H1 (cell line): ENCODE data around the gene FRRS1L. TPM values are rescaled to one million over a fixed set of nuclear protein-coding genes. Genes with fewer than 3 reads are reported as not detected.

ENCODE experiments used
- CTCF ChIA-PET: fragments of 300-600 bp; sonication (Branson Sonifier 250); formaldehyde crosslinking; loops from one replicate; lab custom pipeline; 2021; ENCODE audit not compliant: partially characterized antibody; lab: Charles Lee
- POLR2A ChIA-PET: fragments of 300-600 bp; sonication (Branson Sonifier 250); formaldehyde crosslinking; loops from one replicate; lab custom pipeline; 2021; ENCODE audit warnings: inconsistent platforms; ENCODE audit not compliant: partially characterized antibody; lab: Charles Lee
- DNase-seq, 2 experiments: peaks; one replicate each; pipeline versions ENCODE4 v3.0.0 to v3.0.0-alpha.2; 2010 to 2022; ENCODE audit warnings: low spot score in 2 of 2, low read depth in 1 of 2, mixed read lengths in 1 of 2
- FAIRE-seq: peaks from 2 replicates; lab custom pipeline; 2011; peaks lifted over from hg19 to GRCh38; lab: Jason Lieb, UNC
- H2AFZ ChIP-seq: 2 replicates; pipeline ENCODE4 v1.8.1; 2012; ENCODE audit warnings: low read length, inconsistent platforms
- H2AK5ac ChIP-seq: 2 replicates; pipeline ENCODE4 v1.6.1; 2013; ENCODE audit warnings: low read depth, low read length
- H2BK120ac ChIP-seq: replicated peaks from 2 replicates; pipeline ENCODE3; 2013; ENCODE audit warnings: low read depth, low read length, inconsistent platforms
- H2BK12ac ChIP-seq: 2 replicates; pipeline ENCODE4 v1.6.1; 2013; ENCODE audit warnings: low read depth, low read length
- H2BK15ac ChIP-seq: 2 replicates; pipeline ENCODE4 v1.6.1; 2013; ENCODE audit warnings: low read length
- H2BK20ac ChIP-seq: 2 replicates; pipeline ENCODE4 v1.6.1; 2013; ENCODE audit warnings: low read length
- H2BK5ac ChIP-seq: 2 replicates; pipeline ENCODE4 v1.6.1; 2013; ENCODE audit warnings: low read depth, low read length
- H3K14ac ChIP-seq: 2 replicates; pipeline ENCODE4 v1.6.1; 2013; ENCODE audit warnings: inconsistent platforms; ENCODE audit not compliant: insufficient read length
- H3K18ac ChIP-seq: 2 replicates; pipeline ENCODE4 v1.6.1; 2013; ENCODE audit warnings: low read length; ENCODE audit errors: extremely low read depth
- H3K23ac ChIP-seq: 2 replicates; pipeline ENCODE4 v1.6.1; 2013; ENCODE audit warnings: inconsistent platforms; ENCODE audit not compliant: insufficient read length
- H3K23me2 ChIP-seq: 2 replicates; pipeline ENCODE4 v1.6.1; 2013; ENCODE audit warnings: low read depth, low read length
- H3K27ac ChIP-seq: 2 replicates; pipeline ENCODE4 v1.6.1; 2011; ENCODE audit warnings: low read depth, low read length, inconsistent platforms
- H3K27me3 ChIP-seq, 4 experiments: replicated peaks in 1 of 4; 1 replicate in 1 of 4; 2 replicates in 3 of 4; pipeline versions ENCODE4 v1.6.1 to v1.8.1; 2011 to 2013; ENCODE audit warnings: low read length in 3 of 4, mild to moderate bottlenecking in 3 of 4, inconsistent platforms in 2 of 4, mixed read lengths in 2 of 4, moderate library complexity in 1 of 4; ENCODE audit not compliant: control insufficient read depth in 3 of 4, insufficient read depth in 3 of 4; ENCODE audit errors: extremely low read depth in 1 of 4
- H3K36me3 ChIP-seq, 4 experiments: 2 replicates each; pipeline versions ENCODE4 v1.6.1 to v1.8.1; 2011 to 2013; ENCODE audit warnings: mild to moderate bottlenecking in 4 of 4, low read length in 3 of 4, moderate library complexity in 2 of 4, control low read depth in 1 of 4, inconsistent platforms in 1 of 4; ENCODE audit not compliant: insufficient read depth in 4 of 4, control insufficient read depth in 2 of 4
- H3K4ac ChIP-seq: replicated peaks from 2 replicates; pipeline ENCODE3; 2013; ENCODE audit warnings: low read length, low read depth, mixed read lengths, inconsistent platforms; ENCODE audit not compliant: insufficient read length
- H3K4me1 ChIP-seq, 4 experiments: replicated peaks in 1 of 4; 1 replicate in 1 of 4; 2 replicates in 3 of 4; pipeline versions ENCODE4 v1.6.1 to v1.8.1; 2011 to 2013; ENCODE audit warnings: low read length in 3 of 4, inconsistent platforms in 2 of 4, mixed read lengths in 1 of 4; ENCODE audit not compliant: insufficient read depth in 4 of 4, control insufficient read depth in 3 of 4
- H3K4me2 ChIP-seq, 2 experiments: 2 replicates each; pipeline versions ENCODE4 v1.6.1 to v1.8.1; 2011 to 2013; ENCODE audit warnings: low read depth in 2 of 2, low read length in 2 of 2, control low read depth in 1 of 2, inconsistent platforms in 1 of 2, mild to moderate bottlenecking in 1 of 2; ENCODE audit not compliant: insufficient read depth in 1 of 2
- H3K4me3 ChIP-seq, 4 experiments: fragments of 200-600, 300-600 bp in 1 of 4; sonication (generic), shearing (Covaris generic), sonication (Bioruptor Twin) in 1 of 4; 2 replicates each; pipeline versions ENCODE4 v1.5.1 to v1.8.1; 2011 to 2016; ENCODE audit warnings: low read length in 4 of 4, low read depth in 3 of 4, control low read depth in 2 of 4, inconsistent platforms in 2 of 4, mild to moderate bottlenecking in 2 of 4, mixed read lengths in 1 of 4, moderate library complexity in 1 of 4; ENCODE audit not compliant: insufficient read depth in 2 of 4; ENCODE audit errors: extremely low read depth in 1 of 4
- H3K56ac ChIP-seq: replicated peaks from 2 replicates; pipeline ENCODE3; 2013; ENCODE audit warnings: low read depth, mild to moderate bottlenecking, mixed read lengths, low read length, inconsistent platforms; ENCODE audit not compliant: insufficient read length
- H3K79me1 ChIP-seq: 2 replicates; pipeline ENCODE4 v1.6.1; 2013; ENCODE audit warnings: low read depth, low read length, control low read depth
- H3K79me2 ChIP-seq, 2 experiments: 2 replicates each; pipeline versions ENCODE4 v1.6.1 to v1.8.1; 2012 to 2013; ENCODE audit warnings: low read length in 2 of 2, mild to moderate bottlenecking in 2 of 2, inconsistent platforms in 1 of 2; ENCODE audit not compliant: insufficient read depth in 2 of 2, control insufficient read depth in 1 of 2
- H3K9ac ChIP-seq, 4 experiments: replicated peaks in 1 of 4; 1 replicate in 1 of 4; 2 replicates in 3 of 4; pipeline versions ENCODE4 v1.6.1 to v1.8.1; 2011 to 2013; ENCODE audit warnings: low read depth in 3 of 4, low read length in 3 of 4, control low read depth in 2 of 4, mild to moderate bottlenecking in 2 of 4, moderate library complexity in 2 of 4, inconsistent platforms in 1 of 4; ENCODE audit errors: extremely low read depth in 1 of 4
- H3K9me3 ChIP-seq, 2 experiments: 2 replicates each; pipeline versions ENCODE4 v1.6.1 to v1.8.1; 2012 to 2013; ENCODE audit warnings: mild to moderate bottlenecking in 2 of 2, moderate library complexity in 2 of 2, control low read depth in 1 of 2, inconsistent platforms in 1 of 2, low read depth in 1 of 2, low read length in 1 of 2, mixed read lengths in 1 of 2; ENCODE audit not compliant: insufficient read depth in 2 of 2
- H4K20me1 ChIP-seq, 2 experiments: replicated peaks in 1 of 2; 2 replicates each; pipeline versions ENCODE3 to v1.8.1; 2011 to 2013; ENCODE audit warnings: inconsistent platforms in 2 of 2, low read length in 2 of 2, mild to moderate bottlenecking in 1 of 2; ENCODE audit not compliant: insufficient read depth in 2 of 2, control insufficient read depth in 1 of 2
- H4K5ac ChIP-seq: 2 replicates; pipeline ENCODE4 v1.6.1; 2013; ENCODE audit warnings: low read length, low read depth, mixed read lengths, inconsistent platforms; ENCODE audit not compliant: insufficient read length
- H4K8ac ChIP-seq: 2 replicates; pipeline ENCODE4 v1.8.0; 2013; ENCODE audit warnings: mild to moderate bottlenecking, moderate library complexity, low read length, inconsistent platforms; ENCODE audit not compliant: insufficient read depth; ENCODE audit errors: extremely low read depth
- H4K91ac ChIP-seq: replicated peaks from 2 replicates; pipeline ENCODE3; 2013; ENCODE audit warnings: low read length, mixed read lengths, inconsistent platforms; ENCODE audit not compliant: insufficient read length
- BRCA1 ChIP-seq: IDR thresholded peaks from 2 replicates; pipeline ENCODE4 v1.6.1; 2012; ENCODE audit warnings: low read depth, low read length, improper control_type of control experiment
- KDM4A ChIP-seq: IDR thresholded peaks from one replicate; pipeline ENCODE4 v1.7.1; 2012; ENCODE audit warnings: low read depth, mild to moderate bottlenecking, moderate library complexity, low read length, inconsistent platforms; ENCODE audit not compliant: severe bottlenecking
- WGBS, 2 experiments: shearing (Covaris generic) in 1 of 2; methylation state at CpG; one replicate each; pipeline versions ENCODE4 v1.1.6 to v1.1.7; 2013 to 2015; ENCODE audit warnings: low lambda C conversion rate in 2 of 2, mixed read lengths in 2 of 2, inconsistent platforms in 1 of 2, low coverage in 1 of 2, missing lambda C conversion rate in 1 of 2; ENCODE audit not compliant: insufficient replicate concordance in 2 of 2, insufficient coverage in 1 of 2, insufficient read length in 1 of 2; ENCODE audit errors: extremely low coverage in 1 of 2, missing lambda C conversion rate in 1 of 2; 5-methylcytosine and 5-hydroxymethylcytosine counted together
- polyA plus RNA-seq, 7 experiments: library from polyadenylated mRNA; depleted of rRNA in 3 of 7; stranded (reverse) in 5 of 7; unstranded in 2 of 7; fragments of >200 nt in 5 of 7; fragments of 200-250 nt in 2 of 7; gene quantifications; 1 replicate in 5 of 7; 2 replicates in 1 of 7; 4 replicates in 1 of 7; pipeline versions ENCODE4 v1.2.1 to v1.2.3, GENCODE V29; 2011 to 2013; ENCODE audit warnings: missing spikeins in 2 of 7, mixed read lengths in 2 of 7
- total RNA-seq: library from RNA; stranded (reverse); fragmentation: NEBNext Ultra II Directional; extraction: Animal tissue kit (Norgen Biotek cat#: 25700); gene quantifications from 2 replicates; pipeline ENCODE4 v1.2.1, GENCODE V29; 2021
- TF ChIP-seq, protein P1 (sequence below), 3 experiments: IDR thresholded peaks; 1 replicate in 2 of 3; 2 replicates in 1 of 3; pipeline versions ENCODE4 v1.5.1 to v1.6.1; 2011; ENCODE audit warnings: low read length in 3 of 3, mild to moderate bottlenecking in 3 of 3, inconsistent platforms in 2 of 3, low read depth in 1 of 3, moderate library complexity in 1 of 3; ENCODE audit not compliant: insufficient read depth in 1 of 3; ENCODE audit errors: control extremely low read depth in 1 of 3

The FRRS1L gene
- total and polyA plus RNA-seq, 2 of the 8 experiments (the other 6 are each of a cell fraction or from before 2014, with no cell fraction given) = 1.0 to 2.2 TPM

DNA sequence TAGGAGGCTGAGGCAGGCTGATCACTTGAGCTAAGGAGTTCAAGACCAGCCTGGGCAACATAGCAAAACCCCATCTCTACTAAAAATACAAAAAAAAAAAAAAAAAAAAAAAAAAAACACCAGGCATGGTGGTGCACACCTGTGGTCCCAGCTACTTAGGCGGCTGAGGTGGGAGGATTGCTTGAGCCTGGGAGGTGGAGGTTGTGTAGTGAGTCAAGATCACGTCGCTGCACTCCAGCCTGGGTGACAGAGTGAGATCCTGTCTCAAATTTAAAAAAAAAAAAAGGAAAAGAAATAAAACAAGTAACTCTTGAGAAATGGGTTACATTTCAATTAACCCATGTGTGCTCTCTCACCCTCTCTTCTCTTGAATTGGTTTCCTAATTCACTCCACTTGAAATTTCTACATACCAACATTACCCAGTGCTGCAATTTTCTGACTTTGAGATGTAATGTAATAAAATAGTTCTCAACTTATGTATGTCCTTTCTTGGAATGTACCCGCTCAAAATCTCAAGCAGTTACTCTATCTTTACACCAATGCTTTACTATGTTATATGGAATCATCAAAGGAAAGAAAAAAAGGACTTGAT, 83.1 kb downstream of the FRRS1L start:
- Histone ChIP-seq H3K18ac (no peak overlapping the region), H4K5ac (no peak overlapping the region), H2BK120ac (no peak overlapping the region), H2BK12ac (no peak overlapping the region), H3K4me3 (no peak overlapping the region), H3K79me2 (no peaks in the 10 kb centered on the region), H3K23ac (no peak overlapping the region), H3K27me3 (no peaks in the 10 kb centered on the region), H3K36me3 (peaks cover 9 to 56% (median 19%) of the 10 kb centered on the region in 4 experiments), H2BK5ac (no peak overlapping the region), H3K4ac (no peak overlapping the region), H3K4me1 (no peaks in the 10 kb centered on the region), H4K8ac (no peak overlapping the region), H3K9me3 (no peaks in the 10 kb centered on the region), H2AFZ (no peak overlapping the region), H3K9ac (no peak overlapping the region), H3K14ac (no peak overlapping the region), H4K20me1 (peaks cover 0 to 4% of the 10 kb centered on the region in 2 experiments), H4K91ac (no peak overlapping the region), H3K79me1 (peaks cover 3% of the 10 kb centered on the region), H2AK5ac (no peak overlapping the region), H3K4me2 (no peak overlapping the region), H2BK15ac (no peak overlapping the region), H3K23me2 (no peaks in the 10 kb centered on the region), H3K56ac (no peak overlapping the region), H3K27ac (no peak overlapping the region)
- DNase-seq = no peak
- no peak for FAIRE-seq
- CTCF ChIA-PET = no interaction called here
- 84% methylated on average over 4 of the region's 4 CpGs; no CpG with 5 or more reads in 1 of the 2 experiments for WGBS, 2 experiments
- POLR2A ChIA-PET = interaction anchor here (1.0 to 1.9 kb wide), 2 partner anchors 8 to 16 kb away, joined by 3 to 7 read pairs; no protein-coding TSS in a partner anchor
- no peak for TF ChIP-seq BRCA1
- TF ChIP-seq KDM4A = no peak
- TF ChIP-seq, protein P1, sequence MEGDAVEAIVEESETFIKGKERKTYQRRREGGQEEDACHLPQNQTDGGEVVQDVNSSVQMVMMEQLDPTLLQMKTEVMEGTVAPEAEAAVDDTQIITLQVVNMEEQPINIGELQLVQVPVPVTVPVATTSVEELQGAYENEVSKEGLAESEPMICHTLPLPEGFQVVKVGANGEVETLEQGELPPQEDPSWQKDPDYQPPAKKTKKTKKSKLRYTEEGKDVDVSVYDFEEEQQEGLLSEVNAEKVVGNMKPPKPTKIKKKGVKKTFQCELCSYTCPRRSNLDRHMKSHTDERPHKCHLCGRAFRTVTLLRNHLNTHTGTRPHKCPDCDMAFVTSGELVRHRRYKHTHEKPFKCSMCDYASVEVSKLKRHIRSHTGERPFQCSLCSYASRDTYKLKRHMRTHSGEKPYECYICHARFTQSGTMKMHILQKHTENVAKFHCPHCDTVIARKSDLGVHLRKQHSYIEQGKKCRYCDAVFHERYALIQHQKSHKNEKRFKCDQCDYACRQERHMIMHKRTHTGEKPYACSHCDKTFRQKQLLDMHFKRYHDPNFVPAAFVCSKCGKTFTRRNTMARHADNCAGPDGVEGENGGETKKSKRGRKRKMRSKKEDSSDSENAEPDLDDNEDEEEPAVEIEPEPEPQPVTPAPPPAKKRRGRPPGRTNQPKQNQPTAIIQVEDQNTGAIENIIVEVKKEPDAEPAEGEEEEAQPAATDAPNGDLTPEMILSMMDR (IDR thresholded peaks at IDR 0.05; ENCODE audit: control extremely low read depth in 1 of 3, insufficient read depth in 1 of 3, low read depth in 1 of 3, low read length in 3 of 3) = no peak
- TF ChIP-seq, all 59 proteins: peak for 0
- no peak overlapping the region for H2BK20ac ChIP-seq
